WI38 (cell line): ENCODE data around the gene KLHL29.

Experiments used
- H3K4me3 ChIP-seq: 2 replicates; pipeline ENCODE4 v1.5.1; 2011; ENCODE audit warnings: low read depth, mild to moderate bottlenecking, control low read depth, low read length
- TF ChIP-seq, protein P1 (sequence below): IDR thresholded peaks from 2 replicates; pipeline ENCODE4 v1.5.1; 2012; ENCODE audit warnings: low read depth, mild to moderate bottlenecking, control low read depth, low read length

KLHL29 gene

DNA sequence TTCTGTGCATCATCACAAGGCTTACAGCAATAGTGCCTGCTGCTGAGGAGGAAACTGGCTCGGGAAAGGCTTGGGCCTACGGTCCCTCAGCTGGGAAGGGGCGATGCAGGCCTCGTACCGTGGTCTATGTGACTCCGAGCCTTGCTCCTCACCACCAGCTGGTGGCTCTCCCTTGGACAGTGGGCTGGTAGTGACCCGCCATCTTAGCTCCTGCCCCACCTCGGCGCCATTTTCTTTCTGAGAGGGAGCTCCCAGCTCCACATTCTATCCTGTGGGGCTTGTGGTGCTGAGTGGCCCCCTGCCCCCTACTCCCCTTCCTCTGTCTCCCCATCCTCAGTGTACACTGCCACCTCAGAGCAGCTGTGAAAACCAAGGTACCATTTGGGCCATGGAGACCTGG is 255.7 kb downstream of the KLHL29 start:
- TF ChIP-seq, protein P1, sequence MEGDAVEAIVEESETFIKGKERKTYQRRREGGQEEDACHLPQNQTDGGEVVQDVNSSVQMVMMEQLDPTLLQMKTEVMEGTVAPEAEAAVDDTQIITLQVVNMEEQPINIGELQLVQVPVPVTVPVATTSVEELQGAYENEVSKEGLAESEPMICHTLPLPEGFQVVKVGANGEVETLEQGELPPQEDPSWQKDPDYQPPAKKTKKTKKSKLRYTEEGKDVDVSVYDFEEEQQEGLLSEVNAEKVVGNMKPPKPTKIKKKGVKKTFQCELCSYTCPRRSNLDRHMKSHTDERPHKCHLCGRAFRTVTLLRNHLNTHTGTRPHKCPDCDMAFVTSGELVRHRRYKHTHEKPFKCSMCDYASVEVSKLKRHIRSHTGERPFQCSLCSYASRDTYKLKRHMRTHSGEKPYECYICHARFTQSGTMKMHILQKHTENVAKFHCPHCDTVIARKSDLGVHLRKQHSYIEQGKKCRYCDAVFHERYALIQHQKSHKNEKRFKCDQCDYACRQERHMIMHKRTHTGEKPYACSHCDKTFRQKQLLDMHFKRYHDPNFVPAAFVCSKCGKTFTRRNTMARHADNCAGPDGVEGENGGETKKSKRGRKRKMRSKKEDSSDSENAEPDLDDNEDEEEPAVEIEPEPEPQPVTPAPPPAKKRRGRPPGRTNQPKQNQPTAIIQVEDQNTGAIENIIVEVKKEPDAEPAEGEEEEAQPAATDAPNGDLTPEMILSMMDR: no peak
- no peak overlapping the region for H3K4me3 ChIP-seq

DNA sequence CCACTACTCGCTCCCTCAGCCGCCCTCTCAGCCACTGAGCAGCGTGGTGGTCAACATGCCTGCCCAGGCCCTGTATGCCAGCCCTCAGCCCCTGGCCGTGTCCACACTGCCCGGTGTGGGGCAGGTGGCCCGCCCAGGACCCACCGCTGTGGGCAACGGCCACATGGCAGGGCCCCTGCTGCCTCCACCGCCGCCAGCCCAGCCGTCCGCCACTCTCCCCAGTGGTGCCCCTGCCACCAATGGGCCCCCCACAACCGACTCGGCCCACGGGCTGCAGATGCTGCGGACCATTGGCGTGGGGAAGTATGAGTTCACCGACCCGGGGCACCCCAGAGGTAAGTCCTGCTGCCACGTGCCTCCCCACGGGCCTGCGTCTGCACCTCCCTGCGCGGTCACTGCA is 257.5 kb downstream of the KLHL29 start:
- H3K4me3 ChIP-seq: no peak overlapping the region
- TF ChIP-seq, protein P1: no peak

DNA sequence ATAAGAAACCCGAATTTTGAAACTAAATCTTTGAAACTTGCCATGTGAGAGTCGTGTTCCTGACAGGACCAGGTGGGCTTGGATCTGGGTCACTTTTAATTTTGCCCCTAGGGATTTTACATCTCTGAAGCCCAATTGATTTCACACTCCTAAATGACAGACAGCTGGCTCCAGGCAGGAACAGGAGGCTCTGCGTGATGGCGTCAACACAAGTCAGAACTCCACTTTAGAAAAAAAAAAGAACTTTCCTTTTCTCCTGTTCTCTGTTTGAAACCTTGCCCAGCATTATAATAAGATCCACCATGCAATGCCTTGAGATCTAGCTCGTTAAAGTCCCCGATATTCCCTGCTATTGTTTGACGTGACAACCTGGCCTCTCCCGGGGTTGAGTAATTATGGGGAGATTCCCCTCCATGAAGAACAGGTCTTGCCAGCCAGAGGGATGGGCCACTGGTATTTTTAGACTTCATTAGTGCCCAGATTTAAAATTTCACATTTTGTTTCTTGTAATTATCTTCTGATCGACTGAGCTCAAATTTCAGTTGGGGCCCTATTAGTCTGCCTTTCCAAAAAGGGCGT is 260.3 kb downstream of the KLHL29 start:
- TF ChIP-seq, protein P1: no peak

DNA sequence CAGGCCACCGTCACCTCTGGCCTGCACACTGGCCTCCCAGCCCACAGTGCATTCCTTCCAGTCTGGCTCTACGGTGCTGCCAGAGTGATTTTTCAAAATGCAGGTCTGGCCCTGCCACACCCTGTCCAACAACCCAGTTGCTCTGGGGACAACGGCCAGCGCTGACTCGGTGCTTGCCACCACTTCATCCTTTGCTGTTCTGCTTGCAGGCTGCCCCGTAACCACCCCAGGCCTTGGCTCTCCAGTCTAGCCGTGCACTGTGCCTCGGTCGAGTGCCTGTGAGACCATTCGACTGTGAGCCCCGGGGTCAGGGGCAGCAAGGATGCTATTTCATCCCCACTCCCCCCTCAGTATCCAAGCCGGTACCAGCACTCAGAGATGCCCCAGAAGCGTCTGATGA is 262.6 kb downstream of the KLHL29 start:
- no peak overlapping the region for H3K4me3 ChIP-seq
- TF ChIP-seq, protein P1: no peak

More for the DNA sequence above, 260.3 kb downstream of the KLHL29 start:
- no peak overlapping the region for H3K4me3 ChIP-seq

DNA sequence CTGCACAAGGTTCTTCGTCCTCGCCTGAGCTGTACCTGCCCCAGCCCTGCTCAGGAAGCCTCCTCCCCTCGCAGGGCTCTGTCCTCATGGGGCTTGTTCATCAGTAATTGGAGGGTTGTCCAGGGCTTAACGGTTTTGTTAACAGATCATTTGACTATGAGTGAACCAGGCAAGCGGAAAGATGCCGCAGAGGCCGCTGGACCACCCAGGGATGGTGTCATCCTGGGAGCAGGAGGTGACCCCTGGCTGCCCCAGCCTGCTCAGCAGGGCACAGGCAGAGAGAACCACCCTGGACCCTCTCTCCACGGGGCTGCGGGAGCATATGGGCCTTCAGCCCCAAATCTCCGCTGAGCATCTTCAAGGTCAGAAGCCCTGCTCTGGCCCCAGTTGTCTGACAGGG is 264.3 kb downstream of the KLHL29 start:
- TF ChIP-seq, protein P1: no peak
- H3K4me3 ChIP-seq: no peak overlapping the region

DNA sequence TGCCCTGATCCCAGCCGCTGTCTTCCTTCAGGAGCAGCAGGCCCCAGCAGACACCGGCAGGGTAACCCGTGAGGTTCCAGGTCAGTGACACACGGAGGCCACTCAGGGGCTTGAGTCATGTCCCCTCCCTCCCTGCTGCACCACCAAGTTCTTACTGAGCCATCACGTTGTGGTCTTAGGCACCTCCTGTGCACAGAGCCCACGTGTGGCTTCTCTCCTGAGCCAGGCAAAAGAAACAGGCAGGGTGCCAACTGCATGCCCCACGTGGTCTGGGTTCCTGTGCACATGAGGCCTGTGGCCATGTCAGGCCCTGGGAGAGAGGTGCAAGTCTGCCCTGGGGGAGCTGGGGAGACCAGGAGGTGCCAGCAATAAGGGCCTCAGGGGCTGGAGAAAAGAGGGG is 264.8 kb downstream of the KLHL29 start:
- TF ChIP-seq, protein P1: no peak
- H3K4me3 ChIP-seq: no peak overlapping the region

DNA sequence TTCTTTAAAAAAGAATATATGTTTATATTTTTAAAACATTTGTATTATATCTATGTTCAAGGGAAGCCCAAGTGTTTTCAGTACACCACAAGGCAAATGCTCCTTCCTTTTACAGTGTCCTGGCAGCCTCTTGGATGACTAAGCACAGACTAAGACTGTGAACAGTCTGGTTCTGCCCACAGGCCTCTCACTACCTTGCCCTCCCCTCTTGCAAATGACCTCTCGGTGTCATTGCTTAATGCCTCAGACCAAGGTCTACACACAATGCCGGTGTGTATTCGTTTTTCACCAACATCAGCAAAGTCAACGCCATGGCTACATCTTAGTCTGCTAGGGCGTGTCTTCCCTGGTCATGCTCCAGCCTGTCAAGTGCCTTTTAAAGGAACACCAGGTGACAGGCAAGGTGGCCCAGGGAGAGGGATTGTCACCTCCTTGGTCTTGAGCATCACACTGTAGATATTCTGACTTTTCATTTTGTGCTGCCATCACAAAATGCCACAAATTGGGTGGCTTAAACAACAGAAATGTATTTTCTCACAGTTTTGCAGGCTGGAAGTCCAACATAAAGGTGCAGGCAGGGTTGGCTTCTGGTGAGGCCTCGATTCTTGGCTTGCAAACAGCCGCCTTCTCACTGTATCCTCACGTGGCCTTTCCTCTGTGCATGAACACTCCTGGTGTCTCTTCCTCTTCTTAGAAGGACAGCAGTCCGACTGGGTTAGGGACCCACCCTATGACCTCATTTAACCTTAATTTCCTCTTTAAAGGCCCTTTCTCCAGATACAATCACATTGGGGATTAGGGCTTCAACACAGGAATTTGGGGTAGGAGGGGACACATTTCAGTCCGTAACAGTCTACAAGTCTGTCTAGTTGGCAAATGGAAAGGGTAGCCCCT is 266.5 kb downstream of the KLHL29 start:
- TF ChIP-seq, protein P1: no peak
- no peak overlapping the region for H3K4me3 ChIP-seq
